ENCODE data around the gene MRPL51. TPM values are rescaled to one million over a fixed set of nuclear protein-coding genes. Genes with fewer than 3 reads are reported as not detected.

MRPL51 gene
- polyA plus RNA-seq, 1 donor (not counting 4 experiments of a cell fraction or from before 2014, with no cell fraction given), result 184 TPM

GRCh38 chr12:6523708-6524107, 30.6 kb upstream of the MRPL51 start:
- no peak for TF ChIP-seq EZH2 (IDR thresholded peaks at IDR 0.05; ENCODE audit: low read length)
- TF ChIP-seq, protein P1, sequence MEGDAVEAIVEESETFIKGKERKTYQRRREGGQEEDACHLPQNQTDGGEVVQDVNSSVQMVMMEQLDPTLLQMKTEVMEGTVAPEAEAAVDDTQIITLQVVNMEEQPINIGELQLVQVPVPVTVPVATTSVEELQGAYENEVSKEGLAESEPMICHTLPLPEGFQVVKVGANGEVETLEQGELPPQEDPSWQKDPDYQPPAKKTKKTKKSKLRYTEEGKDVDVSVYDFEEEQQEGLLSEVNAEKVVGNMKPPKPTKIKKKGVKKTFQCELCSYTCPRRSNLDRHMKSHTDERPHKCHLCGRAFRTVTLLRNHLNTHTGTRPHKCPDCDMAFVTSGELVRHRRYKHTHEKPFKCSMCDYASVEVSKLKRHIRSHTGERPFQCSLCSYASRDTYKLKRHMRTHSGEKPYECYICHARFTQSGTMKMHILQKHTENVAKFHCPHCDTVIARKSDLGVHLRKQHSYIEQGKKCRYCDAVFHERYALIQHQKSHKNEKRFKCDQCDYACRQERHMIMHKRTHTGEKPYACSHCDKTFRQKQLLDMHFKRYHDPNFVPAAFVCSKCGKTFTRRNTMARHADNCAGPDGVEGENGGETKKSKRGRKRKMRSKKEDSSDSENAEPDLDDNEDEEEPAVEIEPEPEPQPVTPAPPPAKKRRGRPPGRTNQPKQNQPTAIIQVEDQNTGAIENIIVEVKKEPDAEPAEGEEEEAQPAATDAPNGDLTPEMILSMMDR (optimal IDR thresholded peaks at IDR 0.05 in 1 of 3, IDR thresholded peaks at IDR 0.05 in 1 of 3, conservative IDR thresholded peaks at IDR 0.05 in 1 of 3; ENCODE audit: extremely low read depth in 1 of 3, insufficient read depth in 2 of 3, low read length in 3 of 3), result no peak
- dilution Hi-C loops (cut with MboI; ENCODE audit: extremely low pct_ligation_motif_present, low sequenced_read_pairs), result no loop called here
- no peak for DNase-seq (ENCODE audit: low read depth, low spot score)
- no peak overlapping the region for H3K4me3 ChIP-seq (ENCODE audit: control insufficient read depth in 2 of 3, extremely low read depth in 1 of 3, insufficient read depth in 2 of 3, low read depth in 1 of 3, low read length in 3 of 3)
- H3K9ac ChIP-seq (ENCODE audit: control insufficient read depth, extremely low read depth, insufficient read depth, low read length), result no peak overlapping the region
- no peak for FAIRE-seq
- H3K9me3 ChIP-seq (ENCODE audit: control insufficient read depth, low read depth, low read length), result no peaks in the 10 kb centered on the region
- H3K27me3 ChIP-seq (ENCODE audit: control insufficient read depth, extremely low read depth, insufficient read depth, low read length), result no peaks in the 10 kb centered on the region
- no peak overlapping the region for H3K4me2 ChIP-seq (ENCODE audit: control insufficient read depth, extremely low read depth, insufficient read depth, low read depth, low read length)
- H2AFZ ChIP-seq (ENCODE audit: control insufficient read depth, low read length), result no peak overlapping the region
- no peak overlapping the region for H3K27ac ChIP-seq (ENCODE audit: control insufficient read depth, insufficient read depth, low read length)
- no peaks in the 10 kb centered on the region for H3K79me2 ChIP-seq (ENCODE audit: control insufficient read depth, insufficient read depth, low read length)
- peaks cover 31 to 71% of the 10 kb centered on the region in 2 experiments for H3K36me3 ChIP-seq (ENCODE audit: control insufficient read depth in 2 of 2, extremely low read depth in 1 of 2, insufficient read depth in 2 of 2, low read length in 2 of 2)
- H4K20me1 ChIP-seq (ENCODE audit: control insufficient read depth, extremely low read depth, insufficient read depth, low read length), result no peaks in the 10 kb centered on the region
- peaks cover 6% of the 10 kb centered on the region for H3K4me1 ChIP-seq (ENCODE audit: control insufficient read depth, extremely low read depth, insufficient read depth, low read length)
- H3K9me1 ChIP-seq (ENCODE audit: control insufficient read depth, extremely low read depth, insufficient read depth, low read length), result no peaks in the 10 kb centered on the region

DNA sequence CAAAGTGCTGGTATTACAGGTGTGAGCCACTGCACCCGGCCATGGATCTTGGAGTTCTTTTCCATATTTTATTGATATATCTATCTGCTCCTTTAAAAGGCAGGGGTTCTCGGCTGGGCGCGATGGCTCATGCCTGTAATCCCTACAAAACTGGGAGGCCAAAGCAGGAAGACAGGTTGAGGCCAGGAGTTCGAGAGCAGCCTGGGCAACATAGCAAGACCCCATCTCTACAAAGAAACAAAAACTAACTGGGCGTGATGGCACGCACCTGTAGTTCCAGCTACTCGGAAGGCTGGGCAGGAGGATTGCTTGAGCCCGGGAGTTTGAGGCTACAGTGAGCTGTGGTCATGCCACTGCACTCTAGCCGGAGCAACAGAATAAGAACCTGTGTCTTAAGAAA, 29.1 kb upstream of the MRPL51 start:
- dilution Hi-C loops (cut with MboI; ENCODE audit: extremely low pct_ligation_motif_present, low sequenced_read_pairs), result no loop called here
- Histone ChIP-seq H3K4me3 (ENCODE audit: control insufficient read depth in 2 of 3, extremely low read depth in 1 of 3, insufficient read depth in 2 of 3, low read depth in 1 of 3, low read length in 3 of 3) (no peak overlapping the region), H3K4me1 (ENCODE audit: control insufficient read depth, extremely low read depth, insufficient read depth, low read length) (peaks cover 3% of the 10 kb centered on the region), H3K79me2 (ENCODE audit: control insufficient read depth, insufficient read depth, low read length) (no peaks in the 10 kb centered on the region), H3K9me1 (ENCODE audit: control insufficient read depth, extremely low read depth, insufficient read depth, low read length) (no peaks in the 10 kb centered on the region), H3K36me3 (ENCODE audit: control insufficient read depth in 2 of 2, extremely low read depth in 1 of 2, insufficient read depth in 2 of 2, low read length in 2 of 2) (peaks cover 31 to 65% of the 10 kb centered on the region in 2 experiments), H3K4me2 (ENCODE audit: control insufficient read depth, extremely low read depth, insufficient read depth, low read depth, low read length) (no peak overlapping the region), H3K27me3 (ENCODE audit: control insufficient read depth, extremely low read depth, insufficient read depth, low read length) (no peaks in the 10 kb centered on the region), H2AFZ (ENCODE audit: control insufficient read depth, low read length) (no peak overlapping the region), H3K27ac (ENCODE audit: control insufficient read depth, insufficient read depth, low read length) (no peak overlapping the region), H3K9ac (ENCODE audit: control insufficient read depth, extremely low read depth, insufficient read depth, low read length) (no peak overlapping the region), H4K20me1 (ENCODE audit: control insufficient read depth, extremely low read depth, insufficient read depth, low read length) (no peaks in the 10 kb centered on the region), H3K9me3 (ENCODE audit: control insufficient read depth, low read depth, low read length) (no peaks in the 10 kb centered on the region)
- no peak for FAIRE-seq
- TF ChIP-seq EZH2 (IDR thresholded peaks at IDR 0.05; ENCODE audit: low read length), result no peak
- TF ChIP-seq, protein P1 (optimal IDR thresholded peaks at IDR 0.05 in 1 of 3, IDR thresholded peaks at IDR 0.05 in 1 of 3, conservative IDR thresholded peaks at IDR 0.05 in 1 of 3; ENCODE audit: extremely low read depth in 1 of 3, insufficient read depth in 2 of 3, low read length in 3 of 3), result no peak
- no peak for DNase-seq (ENCODE audit: low read depth, low spot score)

Measured in keratinocyte (primary cell).